BLaER1 treated with 17β-estradiol and CSF1 and Interleukin-3, amounts not matched to agents 10 nM and 100 nM (cell line): Measurements from ENCODE around the gene SSNA1.

ENCODE experiments used
- H3K27ac ChIP-seq, 11 experiments: shearing (Covaris generic); formaldehyde crosslinking; 2 replicates each; pipeline ENCODE4 v1.8.1; 2022
- H3K27me3 ChIP-seq, 11 experiments: shearing (Covaris generic); formaldehyde crosslinking; 2 replicates each; pipeline ENCODE4 v1.8.1; 2022
- H3K36me3 ChIP-seq, 11 experiments: shearing (Covaris generic); formaldehyde crosslinking; 2 replicates each; pipeline ENCODE4 v1.8.1; 2022
- H3K4me1 ChIP-seq, 10 experiments: shearing (Covaris generic); formaldehyde crosslinking; 2 replicates each; pipeline ENCODE4 v1.8.1; 2022
- H3K4me2 ChIP-seq, 11 experiments: shearing (Covaris generic); formaldehyde crosslinking; 2 replicates each; pipeline ENCODE4 v1.8.1; 2022
- H3K4me3 ChIP-seq, 10 experiments: shearing (Covaris generic); formaldehyde crosslinking; 2 replicates each; pipeline ENCODE4 v1.8.1; 2022
- H3K9ac ChIP-seq, 11 experiments: shearing (Covaris generic); formaldehyde crosslinking; 2 replicates each; pipeline ENCODE4 v1.8.1; 2022
- H3K9me3 ChIP-seq, 11 experiments: shearing (Covaris generic); formaldehyde crosslinking; replicated peaks in 1 of 11; 2 replicates each; pipeline ENCODE4 v1.8.1; 2022
- H4K20me1 ChIP-seq, 11 experiments: shearing (Covaris generic); formaldehyde crosslinking; 2 replicates each; pipeline ENCODE4 v1.8.1; 2022
- Cebpa-rat ChIP-seq, 11 experiments: shearing (Covaris generic); IDR thresholded peaks; 2 replicates each; pipeline ENCODE4 v1.8.1; 2022

SSNA1 gene

GRCh38 chr9:137194388-137194787 is 5.9 kb downstream of the SSNA1 start:
- Histone ChIP-seq H3K36me3 (peaks cover 15 to 68% (median 30%) of the 10 kb centered on the region in 11 experiments; a peak in 20 of 22 replicates), H3K4me2 (peak overlapping the region in 2 of 11 experiments; percentile 14 to 23; a peak in 3 of 22 replicates), H3K27ac (no peak overlapping the region), H3K27me3 (no peaks in the 10 kb centered on the region), H3K4me1 (peaks cover 46 to 92% (median 71%) of the 10 kb centered on the region in 10 experiments), H3K9ac (peak overlapping the region in 8 of 11 experiments; percentile 24 to 60 (median 32); a peak in 8 of 22 replicates), H3K4me3 (no peak overlapping the region), H3K9me3 (no peaks in the 10 kb centered on the region), H4K20me1 (peaks cover 23 to 100% (median 92%) of the 10 kb centered on the region in 11 experiments; a peak in 21 of 22 replicates)
- TF ChIP-seq Cebpa-rat (IDR thresholded peaks at IDR 0.05) = no peak

- Histone ChIP-seq H3K4me3 (no peak overlapping the region), H4K20me1 (peaks cover 18 to 100% (median 90%) of the 10 kb centered on the region in 11 experiments; a peak in 21 of 22 replicates), H3K4me1 (peaks cover 44 to 92% (median 69%) of the 10 kb centered on the region in 10 experiments), H3K27me3 (no peaks in the 10 kb centered on the region), H3K4me2 (peak overlapping the region in 2 of 11 experiments; percentile 14 to 23; a peak in 2 of 22 replicates), H3K9ac (peak overlapping the region in 7 of 11 experiments; percentile 6 to 48 (median 32); a peak in 7 of 22 replicates), H3K27ac (no peak overlapping the region), H3K36me3 (peaks cover 12 to 64% (median 27%) of the 10 kb centered on the region in 11 experiments; a peak in 20 of 22 replicates), H3K9me3 (no peaks in the 10 kb centered on the region)
- TF ChIP-seq Cebpa-rat (IDR thresholded peaks at IDR 0.05) = no peak
Measured at GRCh38 chr9:137194909-137195308, 6.4 kb downstream of the SSNA1 start.

GRCh38 chr9:137195525-137196220 is 7.2 kb downstream of the SSNA1 start:
- Histone ChIP-seq H3K36me3 (peaks cover 6 to 56% (median 19%) of the 10 kb centered on the region in 11 experiments; a peak in 20 of 22 replicates), H3K27ac (no peak overlapping the region), H3K4me3 (no peak overlapping the region), H3K27me3 (no peaks in the 10 kb centered on the region), H3K4me2 (0 out of 22 replicates have a peak overlapping the region, but pooled peaks of 1 of the 11 experiments have one; percentile 6), H4K20me1 (peaks cover 14 to 92% (median 82%) of the 10 kb centered on the region in 11 experiments; a peak in 21 of 22 replicates), H3K9ac (peak overlapping the region in 6 of 11 experiments; percentile 4 to 48 (median 28); a peak in 7 of 22 replicates), H3K4me1 (peaks cover 36 to 84% (median 62%) of the 10 kb centered on the region in 10 experiments), H3K9me3 (no peaks in the 10 kb centered on the region)
- TF ChIP-seq Cebpa-rat (IDR thresholded peaks at IDR 0.05) = no peak

GRCh38 chr9:137198051-137198901 is 9.8 kb downstream of the SSNA1 start:
- peak overlapping the region; percentile 88 to 100 (median 97) for H3K4me2 ChIP-seq
- no peak overlapping the region for H3K27ac ChIP-seq
- peaks cover 0 to 30% (median 0%) of the 10 kb centered on the region in 11 experiments; a peak in 4 of 22 replicates for H3K36me3 ChIP-seq
- H3K9me3 ChIP-seq = no peaks in the 10 kb centered on the region
- H3K4me1 ChIP-seq = peaks cover 49 to 83% (median 64%) of the 10 kb centered on the region in 10 experiments
- peak overlapping the region; percentile 79 to 97 (median 88); a peak in 21 of 22 replicates for H3K9ac ChIP-seq
- peaks cover 14 to 86% (median 64%) of the 10 kb centered on the region in 11 experiments; a peak in 21 of 22 replicates for H4K20me1 ChIP-seq
- no peak for TF ChIP-seq Cebpa-rat (IDR thresholded peaks at IDR 0.05)
- H3K4me3 ChIP-seq = peak overlapping the region; percentile 12 to 89 (median 80); a peak in 15 of 20 replicates
- H3K27me3 ChIP-seq = no peaks in the 10 kb centered on the region

- Histone ChIP-seq H3K27ac (no peak overlapping the region), H3K4me2 (peak overlapping the region; percentile 88 to 100 (median 97)), H3K4me3 (peak overlapping the region; percentile 79 to 89 (median 86); a peak in 17 of 20 replicates), H3K4me1 (peaks cover 55 to 86% (median 67%) of the 10 kb centered on the region in 10 experiments), H3K9ac (peak overlapping the region; percentile 79 to 97 (median 88); a peak in 21 of 22 replicates), H3K27me3 (no peaks in the 10 kb centered on the region), H4K20me1 (peaks cover 14 to 86% (median 58%) of the 10 kb centered on the region in 11 experiments; a peak in 21 of 22 replicates), H3K36me3 (peaks cover 0 to 27% (median 0%) of the 10 kb centered on the region in 11 experiments; a peak in 4 of 22 replicates), H3K9me3 (no peaks in the 10 kb centered on the region)
- TF ChIP-seq Cebpa-rat (IDR thresholded peaks at IDR 0.05) = no peak
Measured at GRCh38 chr9:137198902-137199283, 10.4 kb downstream of the SSNA1 start.

- H3K27ac ChIP-seq = peak overlapping the region in 1 of 11 experiments; percentile 38; a peak in 1 of 22 replicates
- TF ChIP-seq Cebpa-rat (IDR thresholded peaks at IDR 0.05) = no peak
- peaks cover 62 to 86% (median 70%) of the 10 kb centered on the region in 10 experiments for H3K4me1 ChIP-seq
- H3K9ac ChIP-seq = peak overlapping the region; percentile 79 to 97 (median 88); a peak in 21 of 22 replicates
- peaks cover 14 to 86% (median 58%) of the 10 kb centered on the region in 11 experiments; a peak in 21 of 22 replicates for H4K20me1 ChIP-seq
- peak overlapping the region; percentile 88 to 100 (median 97) for H3K4me2 ChIP-seq
- peaks cover 0 to 23% (median 0%) of the 10 kb centered on the region in 11 experiments; a peak in 3 of 22 replicates for H3K36me3 ChIP-seq
- peak overlapping the region; percentile 79 to 89 (median 86) for H3K4me3 ChIP-seq
- no peaks in the 10 kb centered on the region for H3K27me3 ChIP-seq
- no peaks in the 10 kb centered on the region for H3K9me3 ChIP-seq
Measured at GRCh38 chr9:137199411-137200121, 11.1 kb downstream of the SSNA1 start.

- H3K9ac ChIP-seq = peak within 1 kb of the TSS; percentile 79 to 97 (median 88)
- no peaks in the 10 kb centered on the region for H3K27me3 ChIP-seq
- peaks cover 0 to 13% (median 0%) of the 10 kb centered on the region in 11 experiments; a peak in 3 of 22 replicates for H3K36me3 ChIP-seq
- H3K9me3 ChIP-seq = no peaks in the 10 kb centered on the region
- H3K4me3 ChIP-seq = peak within 1 kb of the TSS; percentile 79 to 89 (median 86)
- H3K27ac ChIP-seq = peak within 1 kb of the TSS; percentile 52 to 92 (median 76); a peak in 21 of 22 replicates
- TF ChIP-seq Cebpa-rat (IDR thresholded peaks at IDR 0.05) = no peak
- H3K4me1 ChIP-seq = peaks cover 65 to 81% (median 73%) of the 10 kb centered on the region in 10 experiments
- H4K20me1 ChIP-seq = peaks cover 14 to 82% (median 53%) of the 10 kb centered on the region in 11 experiments; a peak in 21 of 22 replicates
- H3K4me2 ChIP-seq = peak within 1 kb of the TSS; percentile 89 to 100 (median 99)
Measured at GRCh38 chr9:137200311-137201204, 12.1 kb downstream of the SSNA1 start, which contains the start of gene TPRN. TSS of gene TPRN (minus strand) at chr9:137200741. CDS start at chr9:137200711, 30 bp downstream.
